ENCODE results near the gene ACP2. TPM values are rescaled to one million over a fixed set of nuclear protein-coding genes. Genes with fewer than 3 reads are reported as not detected.
A peak's percentile ranks its signal among the peaks of the same experiment; 100 is the strongest.

The ACP2 gene
- total RNA-seq, 1 donor from 2014 or later = 33.0 TPM

GRCh38 chr11:47242596-47243192 is 5.9 kb downstream of the ACP2 start:
- Histone ChIP-seq H3K4me3 (no peak overlapping the region), H3K27me3 (ENCODE audit: low read depth) (no peaks in the 10 kb centered on the region), H3K36me3 (peaks cover 85% of the 10 kb centered on the region), H3K27ac (peak overlapping the region; percentile 24), H3K9me3 (no peaks in the 10 kb centered on the region), H3K4me1 (peaks cover 39% of the 10 kb centered on the region)
- no peak for DNase-seq
- no peak for TF ChIP-seq CTCF (IDR thresholded peaks at IDR 0.05)
- intact Hi-C loops (cut with DNase I) = no loop called here
- no peak for ATAC-seq

- TF ChIP-seq CTCF (IDR thresholded peaks at IDR 0.05) = no peak
- DNase-seq = no peak
- H3K4me1 ChIP-seq = peaks cover 31% of the 10 kb centered on the region
- H3K27me3 ChIP-seq (ENCODE audit: low read depth) = no peaks in the 10 kb centered on the region
- H3K9me3 ChIP-seq = no peaks in the 10 kb centered on the region
- H3K4me3 ChIP-seq = no peak overlapping the region
- peaks cover 90% of the 10 kb centered on the region for H3K36me3 ChIP-seq
- peak overlapping the region; percentile 24 for H3K27ac ChIP-seq
- ATAC-seq = peak; percentile 20 to 56
- intact Hi-C loops (cut with DNase I) = no loop called here
Measured at GRCh38 chr11:47241841-47242301, 6.7 kb downstream of the ACP2 start.

- H3K9me3 ChIP-seq = no peaks in the 10 kb centered on the region
- DNase-seq (no peak), ATAC-seq (no peak)
- no peak overlapping the region for H3K4me3 ChIP-seq
- H3K27me3 ChIP-seq (ENCODE audit: low read depth) = no peaks in the 10 kb centered on the region
- no peak overlapping the region for H3K27ac ChIP-seq
- H3K36me3 ChIP-seq = peaks cover 81% of the 10 kb centered on the region
- peaks cover 22% of the 10 kb centered on the region for H3K4me1 ChIP-seq
- no peak for TF ChIP-seq CTCF (IDR thresholded peaks at IDR 0.05)
- intact Hi-C loops (cut with DNase I) = no loop called here
Measured at GRCh38 chr11:47239852-47240251, 8.8 kb downstream of the ACP2 start.

GRCh38 chr11:47236482-47236881 is 12.1 kb downstream of the ACP2 start:
- H3K36me3 ChIP-seq = peaks cover 59% of the 10 kb centered on the region

GRCh38 chr11:47235163-47235562 is 13.5 kb downstream of the ACP2 start:
- H3K27me3 ChIP-seq (ENCODE audit: low read depth) = no peaks in the 10 kb centered on the region
- no peak for TF ChIP-seq CTCF (IDR thresholded peaks at IDR 0.05)
- H3K4me1 ChIP-seq = peaks cover 14% of the 10 kb centered on the region
- H3K9me3 ChIP-seq = no peaks in the 10 kb centered on the region
- DNase-seq (no peak), ATAC-seq (no peak)
- no peak overlapping the region for H3K27ac ChIP-seq
- H3K36me3 ChIP-seq = peaks cover 53% of the 10 kb centered on the region
- no peak overlapping the region for H3K4me3 ChIP-seq
- intact Hi-C loops (cut with DNase I) = no loop called here

More at GRCh38 chr11:47236482-47236881, 12.1 kb downstream of the ACP2 start:
- no peak overlapping the region for H3K4me3 ChIP-seq
- DNase-seq = no peak
- H3K4me1 ChIP-seq = peaks cover 14% of the 10 kb centered on the region
- H3K9me3 ChIP-seq = no peaks in the 10 kb centered on the region
- no peak for ATAC-seq
- TF ChIP-seq CTCF (IDR thresholded peaks at IDR 0.05) = no peak
- no peaks in the 10 kb centered on the region for H3K27me3 ChIP-seq (ENCODE audit: low read depth)
- intact Hi-C loops (cut with DNase I) = no loop called here
- no peak overlapping the region for H3K27ac ChIP-seq
